HG03558 (cell line): ENCODE data around the gene AK2.
"Not testable (repeated sequence)": the region's sequence is repeated elsewhere in the genome, so short reads cannot be mapped to it uniquely, and the experiment has no call there.

Experiments
- ATAC-seq: cut with Tn5 transposase; IDR thresholded peaks from one replicate; pipeline ENCODE4 v1.9.1; 2021; ENCODE audit warnings: moderate number of reproducible peaks; ENCODE audit not compliant: unreplicated experiment; ENCODE audit errors: extremely low read depth

The AK2 gene

DNA sequence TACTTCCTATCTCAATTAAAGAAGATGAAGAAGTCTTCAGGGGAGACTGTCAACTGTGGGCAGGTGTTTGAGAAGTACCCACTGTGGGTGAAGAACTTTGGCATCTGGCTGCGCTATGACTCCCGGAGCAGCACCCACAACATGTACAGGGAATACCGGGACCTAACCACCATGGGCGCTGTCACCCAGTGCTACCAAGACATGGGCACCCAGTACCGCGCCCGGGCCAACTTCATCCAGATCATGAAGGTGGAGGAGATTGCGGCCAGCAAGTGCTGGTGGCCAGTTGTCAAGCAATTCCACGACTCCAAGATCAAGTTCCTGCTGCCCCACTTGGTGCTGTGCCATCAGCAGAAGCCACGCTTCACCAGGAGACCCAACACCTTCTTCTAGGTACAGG, 56.6 kb downstream of the AK2 start:
- ATAC-seq, result no peak

DNA sequence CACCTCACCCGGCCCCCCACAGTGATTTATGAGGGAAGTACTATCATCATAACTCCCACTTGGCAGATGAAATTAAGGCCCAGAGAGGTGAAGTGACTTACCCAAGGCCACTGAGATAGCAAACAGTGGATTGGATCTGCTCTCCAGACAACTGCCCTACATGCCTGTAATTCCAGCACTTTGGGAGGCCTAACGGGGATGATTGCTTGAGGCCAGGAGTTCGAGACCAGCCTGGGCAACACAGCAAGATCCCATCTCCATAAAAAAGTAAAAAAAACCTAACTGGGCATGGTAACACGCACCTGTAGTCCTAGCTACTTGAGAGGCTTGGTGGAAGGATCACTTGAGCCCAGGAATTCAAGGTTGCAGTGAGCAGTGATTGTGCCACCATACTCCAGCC, 57.8 kb downstream of the AK2 start:
- no peak for ATAC-seq

DNA sequence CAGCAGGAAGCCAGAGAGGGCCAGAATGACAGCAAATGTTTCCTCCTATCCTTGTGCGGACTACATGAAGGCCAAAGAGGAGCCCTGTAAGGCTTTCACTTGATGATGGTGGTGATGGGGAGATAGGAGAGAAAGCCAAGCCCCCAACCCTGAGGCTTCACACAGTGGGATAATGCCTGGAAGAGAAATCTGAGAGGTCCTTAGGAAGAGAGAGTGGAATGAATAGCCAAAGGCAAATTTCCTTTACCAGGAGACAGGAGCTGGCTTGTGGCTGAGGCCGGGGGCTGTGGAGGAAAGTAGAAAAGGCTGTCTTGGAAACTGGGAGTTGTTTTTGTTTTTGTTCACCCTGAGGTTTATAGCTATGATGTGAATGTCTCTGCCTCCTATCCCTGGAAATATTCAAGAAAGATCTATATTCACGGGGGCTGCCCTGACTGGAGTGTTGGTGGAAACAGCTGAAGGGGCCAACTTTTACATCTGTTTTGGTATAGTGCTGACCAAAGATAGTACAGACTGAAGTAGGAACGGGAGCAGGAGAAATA, 59.1 kb downstream of the AK2 start:
- no peak for ATAC-seq

DNA sequence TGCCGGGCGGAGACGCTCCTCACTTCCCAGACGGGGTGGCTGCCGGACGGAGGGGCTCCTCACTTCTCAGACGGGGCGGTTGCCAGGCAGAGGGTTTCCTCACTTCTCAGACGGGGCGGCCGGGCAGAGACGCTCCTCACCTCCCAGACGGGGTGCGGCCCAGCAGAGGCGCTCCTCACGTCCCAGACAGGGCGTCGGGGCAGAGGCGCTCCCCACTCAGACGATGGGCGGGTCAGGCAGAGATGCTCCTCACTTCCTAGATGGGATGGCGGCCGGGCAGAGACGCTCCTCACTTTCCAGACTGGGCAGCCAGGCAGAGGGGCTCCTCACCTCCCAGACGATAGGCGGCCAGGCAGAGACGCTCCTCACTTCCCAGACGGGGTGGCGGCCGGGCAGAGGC, 61.6 kb downstream of the AK2 start:
- not testable (repeated sequence) for ATAC-seq

DNA sequence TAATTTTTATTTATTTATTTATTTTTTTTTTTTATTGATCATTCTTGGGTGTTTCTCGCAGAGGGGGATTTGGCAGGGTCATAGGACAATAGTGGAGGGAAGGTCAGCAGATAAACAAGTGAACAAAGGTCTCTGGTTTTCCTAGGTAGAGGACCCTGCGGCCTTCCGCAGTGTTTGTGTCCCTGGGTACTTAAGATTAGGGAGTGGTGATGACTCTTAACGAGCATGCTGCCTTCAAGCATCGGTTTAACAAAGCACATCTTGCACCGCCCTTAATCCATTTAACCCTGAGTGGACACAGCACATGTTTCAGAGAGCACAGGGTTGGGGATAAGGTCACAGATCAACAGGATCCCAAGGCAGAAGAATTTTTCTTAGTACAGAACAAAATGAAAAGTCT, 63.2 kb downstream of the AK2 start:
- not testable (repeated sequence) for ATAC-seq

DNA sequence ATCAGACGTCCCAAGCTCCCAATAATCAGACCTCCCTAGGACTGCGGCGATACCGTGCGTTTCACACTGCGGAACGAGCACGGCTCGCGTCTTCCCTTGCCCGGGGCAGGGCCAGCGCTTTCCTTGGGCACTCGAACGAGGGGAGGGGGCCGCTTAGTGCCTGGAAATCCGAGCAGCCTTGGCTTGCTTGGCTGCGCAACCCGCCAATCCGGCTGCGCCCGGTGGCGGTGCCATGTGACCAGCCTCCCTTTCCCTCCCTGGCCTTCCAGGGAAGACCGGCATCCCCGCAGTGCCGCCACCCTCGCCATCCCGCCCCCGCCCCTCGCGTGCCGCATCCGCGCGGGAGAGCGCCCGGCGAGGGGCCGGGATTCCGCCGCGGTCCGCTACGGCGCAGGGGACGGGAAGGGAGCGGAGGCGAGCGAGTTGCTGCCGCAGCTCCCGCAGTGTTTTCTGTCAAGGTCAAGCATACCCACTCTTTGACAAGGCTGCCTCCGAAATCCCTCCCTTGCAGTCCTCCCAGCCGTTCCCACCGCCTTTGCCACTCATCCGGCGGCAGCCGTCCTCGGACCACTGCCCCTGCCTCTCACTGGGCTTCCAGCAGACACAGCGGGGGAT, 63.8 kb downstream of the AK2 start:
- no peak for ATAC-seq

DNA sequence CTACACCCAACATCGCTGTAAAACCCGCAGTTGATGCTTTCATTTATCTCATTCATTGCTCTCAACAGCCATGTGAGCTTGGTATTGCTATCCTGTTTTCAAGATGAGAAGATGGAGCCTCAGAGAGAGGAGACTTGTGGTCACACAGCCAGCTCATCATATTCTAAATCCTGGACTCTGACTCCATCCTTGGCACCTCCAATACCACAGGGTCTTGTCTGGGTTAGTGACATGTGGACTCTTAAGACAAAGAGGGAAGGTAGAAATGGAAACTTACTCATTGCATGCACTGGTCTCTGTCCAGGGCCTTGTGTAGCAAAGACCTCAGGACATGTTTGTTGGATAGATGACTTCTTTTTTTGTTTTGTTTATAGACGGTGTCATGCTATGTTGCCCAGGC, 65.1 kb downstream of the AK2 start:
- ATAC-seq, result no peak

DNA sequence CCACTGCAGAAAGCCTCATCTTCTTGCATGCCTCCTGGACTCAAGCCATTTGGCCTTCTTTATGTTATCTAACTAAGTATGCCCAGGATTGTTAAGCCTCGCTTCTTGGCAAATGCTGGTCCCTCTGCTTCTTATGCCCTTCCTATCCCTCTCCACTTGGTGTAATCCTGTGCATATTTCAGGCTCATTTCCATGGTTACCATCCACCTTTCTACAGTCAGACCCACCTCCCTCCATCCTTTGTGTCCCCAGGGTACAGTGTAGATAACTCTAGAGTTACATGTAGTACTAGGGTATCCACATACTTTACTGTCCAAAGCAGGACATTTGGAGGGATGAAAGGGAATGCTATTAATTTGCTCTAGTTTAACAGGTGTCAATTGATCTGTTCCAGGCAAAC, 65.5 kb downstream of the AK2 start:
- no peak for ATAC-seq

DNA sequence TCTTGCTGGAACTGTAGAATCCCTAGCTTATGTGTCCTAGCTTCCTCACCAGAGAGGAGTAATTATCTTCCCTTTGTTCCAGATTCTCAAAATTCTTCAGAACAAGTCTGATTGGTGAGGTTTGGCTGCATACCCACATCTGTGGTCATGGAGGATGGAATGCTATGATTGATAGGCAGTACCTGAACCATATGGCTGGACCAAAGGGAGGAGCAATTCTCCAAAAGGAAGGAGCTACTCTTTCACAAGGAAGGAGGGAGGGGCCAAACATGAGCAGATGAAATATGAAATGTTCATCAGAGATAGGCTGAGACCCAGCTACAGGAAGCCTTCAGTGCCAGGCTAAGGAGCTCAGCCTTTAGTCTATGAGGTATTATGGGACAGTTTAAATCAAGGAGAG, 67.1 kb downstream of the AK2 start:
- no peak for ATAC-seq

DNA sequence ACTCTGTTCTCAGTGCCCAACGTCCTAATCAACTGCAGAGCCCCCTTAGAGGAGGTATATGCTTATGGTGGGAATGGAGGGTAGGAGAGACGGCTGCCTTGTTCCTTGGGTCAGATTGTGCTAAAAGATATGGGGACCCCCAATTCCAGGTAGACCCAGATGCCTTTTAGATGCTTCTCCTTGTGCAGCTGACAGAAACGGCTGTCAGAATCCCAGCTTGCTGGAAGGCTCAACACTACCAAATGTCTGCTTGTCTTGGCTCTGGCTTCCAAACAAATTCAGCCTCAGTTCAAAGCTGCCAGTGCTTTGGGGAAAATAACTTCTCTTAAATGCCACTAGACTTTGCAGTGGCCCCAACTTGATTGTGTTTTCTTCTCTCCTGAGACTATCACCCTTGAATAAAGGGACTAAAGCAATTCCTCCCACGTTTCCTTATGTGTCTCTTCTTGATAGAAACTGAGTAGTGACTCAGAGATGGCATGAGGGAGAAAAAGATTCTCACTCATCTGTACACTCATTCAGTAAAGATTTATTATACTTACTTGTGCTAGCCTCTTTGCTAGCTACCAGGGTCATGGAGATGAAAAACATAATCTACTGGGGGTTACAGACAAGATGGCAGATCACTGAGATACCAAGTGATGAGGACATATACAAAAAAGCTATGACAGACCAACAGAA, 68.7 kb downstream of the AK2 start:
- ATAC-seq, result no peak

DNA sequence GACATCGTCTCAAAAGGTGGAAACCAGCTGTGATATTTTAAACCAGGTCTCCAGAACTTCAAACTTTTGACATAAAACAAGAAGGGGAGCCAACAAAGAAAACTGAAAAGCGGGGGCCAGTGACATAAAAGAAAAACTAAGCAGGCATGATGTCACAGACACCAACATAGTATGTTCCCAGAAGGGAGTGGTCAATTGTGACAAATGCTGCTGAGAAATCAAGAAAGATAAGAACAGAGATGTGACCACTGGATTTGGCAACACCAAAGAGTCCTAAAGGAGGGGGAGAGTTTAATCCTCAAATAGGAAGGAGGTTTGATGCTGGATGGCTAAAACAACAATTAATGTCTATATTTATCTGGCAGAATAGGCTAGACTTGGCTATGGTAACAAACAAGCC, 69.8 kb downstream of the AK2 start:
- no peak for ATAC-seq

DNA sequence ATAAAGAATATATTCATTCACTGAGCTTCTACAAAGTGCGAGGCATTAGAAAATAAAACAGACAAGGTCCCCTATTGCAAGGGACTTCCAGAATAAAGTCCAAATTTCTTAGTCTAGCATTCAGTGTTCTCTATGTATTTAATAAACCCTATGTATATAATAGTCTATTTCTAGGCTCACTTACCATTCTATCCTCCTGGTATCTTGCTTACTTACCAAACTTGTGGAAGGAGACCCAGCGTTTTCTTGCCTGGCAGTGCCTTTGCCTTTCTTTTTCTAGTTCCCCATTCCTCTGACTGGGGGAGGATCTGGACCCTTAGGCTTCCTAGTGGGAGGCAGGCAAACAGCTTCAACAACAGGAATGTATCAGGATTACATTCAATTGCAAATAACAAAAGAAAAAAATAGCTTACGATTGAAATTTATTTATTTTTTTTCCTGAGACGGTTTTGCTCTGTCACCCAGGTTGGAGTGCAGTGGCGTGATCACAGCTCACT, 71.4 kb downstream of the AK2 start:
- no peak for ATAC-seq

DNA sequence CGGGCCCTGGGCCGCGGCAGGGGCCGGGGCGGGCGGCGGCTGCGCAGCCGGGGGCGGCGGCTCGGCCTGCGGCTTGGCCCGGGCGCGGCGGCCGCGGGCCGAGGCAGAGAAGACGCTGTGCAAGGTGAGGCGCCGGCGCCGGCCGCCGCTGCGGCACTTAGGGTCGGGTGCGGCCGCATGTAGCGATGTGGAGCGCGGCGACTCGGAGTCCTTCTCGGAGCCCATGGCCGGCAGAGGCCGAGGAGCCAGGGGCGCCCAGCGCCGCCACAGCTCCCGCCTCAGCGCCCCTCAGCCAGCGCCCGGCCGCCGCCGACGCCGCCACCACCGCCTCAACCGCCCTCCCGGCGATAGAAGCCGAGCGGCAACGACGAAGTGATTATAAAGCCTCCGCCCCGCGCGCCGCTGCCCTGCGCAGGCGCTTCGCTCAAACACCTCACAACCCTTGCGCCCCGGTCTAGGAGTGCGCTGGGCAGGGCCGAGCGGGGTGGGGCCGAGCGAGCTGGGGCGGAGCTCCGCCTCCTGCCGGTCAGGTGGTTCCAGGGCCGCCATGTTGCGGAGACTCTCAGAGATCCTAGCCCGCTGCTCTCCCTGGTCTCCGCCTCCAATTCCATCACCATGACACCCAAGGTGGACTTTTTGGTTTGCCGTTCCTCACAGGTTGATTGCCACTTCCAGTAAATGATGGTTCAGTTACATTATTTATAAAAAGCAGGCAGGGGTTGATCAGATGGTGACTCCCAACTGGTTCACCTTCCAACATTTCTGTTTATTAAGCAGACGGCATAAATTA, 72.0 kb downstream of the AK2 start, which contains the start of gene RNF19B:
RNF19B (minus strand) TSS at position 349 of the 790 bp plus-strand sequence; CDS start at position 225, 124 bp downstream.
- peak; percentile 51 for ATAC-seq

DNA sequence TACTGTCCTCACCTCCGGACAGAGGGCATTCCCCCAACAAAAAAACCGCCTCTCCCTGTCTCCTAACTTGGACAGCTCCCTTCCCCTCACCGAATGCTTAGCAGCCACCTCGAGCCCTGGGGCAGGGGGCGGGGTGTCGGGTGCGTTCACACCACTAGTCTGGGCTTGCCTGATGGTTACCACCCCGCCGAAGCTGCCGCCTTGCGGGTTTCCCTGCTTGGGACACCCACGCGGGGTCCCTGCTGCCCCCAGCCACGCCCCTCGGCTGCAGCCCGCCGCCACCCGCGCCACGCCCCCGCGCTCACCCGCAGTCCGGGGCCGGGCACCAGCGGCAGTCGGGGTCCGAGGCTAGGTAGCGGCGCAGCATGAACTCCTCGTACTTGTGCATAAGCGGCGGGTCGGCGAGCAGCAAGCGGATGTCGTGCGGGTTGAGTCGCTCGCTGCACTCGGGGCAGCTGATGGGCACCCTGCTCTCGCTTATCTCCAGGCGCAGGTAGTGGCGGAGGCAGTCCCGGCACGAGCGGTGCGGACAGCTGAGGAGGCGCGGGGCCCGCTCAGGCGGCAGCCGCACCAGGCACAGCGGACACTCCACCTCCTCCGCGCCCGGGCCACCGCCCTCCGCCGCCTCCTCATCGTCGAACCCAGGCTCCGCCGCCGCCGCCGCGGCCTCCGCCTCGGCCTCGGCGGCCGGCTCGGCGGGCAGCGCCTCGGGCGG, 72.8 kb downstream of the AK2 start:
- peak; percentile 5 for ATAC-seq

DNA sequence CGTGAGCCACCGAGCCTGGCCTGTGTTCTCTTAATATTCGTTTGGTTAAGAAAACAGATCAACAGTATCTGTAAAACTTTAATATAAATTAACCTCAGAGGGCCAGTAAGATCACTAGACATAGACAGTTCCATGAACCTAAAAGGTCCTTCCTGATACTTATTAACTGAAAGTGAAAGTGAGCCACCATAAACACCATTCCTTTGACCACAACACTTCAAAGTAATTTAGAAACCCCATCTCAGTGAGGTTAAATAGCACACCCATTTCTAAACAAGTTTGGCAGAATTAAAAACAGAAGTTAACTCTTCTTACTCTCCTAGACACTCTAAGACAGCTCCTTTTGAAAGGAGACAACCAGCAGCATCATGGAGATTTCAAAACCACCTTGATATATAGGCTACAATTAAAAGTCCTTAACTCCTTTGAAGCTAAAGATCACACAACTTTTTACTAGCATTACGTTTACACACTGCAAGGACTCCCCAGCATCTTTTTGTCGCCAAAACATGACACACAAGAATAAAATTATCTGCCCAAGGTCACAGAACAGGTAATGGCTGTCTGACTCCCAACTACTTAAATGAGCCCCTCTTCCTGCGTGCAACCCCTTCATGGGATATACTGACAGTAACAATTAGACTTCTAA, 74.3 kb downstream of the AK2 start:
- ATAC-seq, result no peak

DNA sequence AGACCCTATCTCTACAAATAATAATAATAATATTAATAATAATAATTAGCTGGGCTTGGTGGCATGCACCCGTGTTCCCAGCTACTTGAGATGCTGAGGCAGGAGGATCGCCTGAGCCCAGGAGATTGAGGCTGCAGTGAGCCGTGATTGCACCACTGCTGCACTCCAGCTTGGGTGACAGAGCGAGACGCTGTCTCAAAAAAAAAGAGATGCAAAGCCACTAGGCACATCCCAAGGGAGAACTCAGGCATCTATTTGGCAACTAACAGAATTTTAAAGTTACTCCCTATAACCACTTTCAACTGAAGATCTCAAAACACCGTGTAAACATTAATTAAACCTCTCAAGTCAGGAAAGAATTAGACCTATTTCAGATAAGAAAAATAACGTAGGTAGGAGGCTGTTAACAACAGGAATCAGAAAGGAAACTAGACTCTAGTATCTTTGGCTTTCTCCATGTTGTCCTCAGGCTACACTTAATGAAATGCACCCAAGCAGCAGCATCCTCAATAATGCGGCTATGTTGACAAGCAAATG, 75.8 kb downstream of the AK2 start:
- ATAC-seq, result no peak

DNA sequence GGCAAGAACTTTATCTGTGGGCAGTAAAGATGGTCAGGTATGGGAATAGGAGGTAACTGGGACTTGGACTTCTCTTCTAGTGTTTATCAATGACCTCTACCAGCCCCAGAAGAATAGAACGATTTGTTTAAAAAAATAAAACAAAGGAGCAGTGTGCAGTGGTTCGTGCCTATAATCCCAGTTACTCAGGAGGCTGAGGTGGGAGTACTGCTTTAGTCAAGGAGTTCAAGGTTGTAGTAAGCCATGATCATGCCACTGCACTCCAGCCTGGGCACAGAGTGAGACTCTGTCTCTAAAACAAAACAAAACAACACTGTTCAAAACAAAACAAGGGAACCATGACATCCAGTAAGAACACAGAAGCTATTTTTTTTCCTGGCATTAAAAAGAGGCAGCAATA, 76.3 kb downstream of the AK2 start:
- no peak for ATAC-seq

DNA sequence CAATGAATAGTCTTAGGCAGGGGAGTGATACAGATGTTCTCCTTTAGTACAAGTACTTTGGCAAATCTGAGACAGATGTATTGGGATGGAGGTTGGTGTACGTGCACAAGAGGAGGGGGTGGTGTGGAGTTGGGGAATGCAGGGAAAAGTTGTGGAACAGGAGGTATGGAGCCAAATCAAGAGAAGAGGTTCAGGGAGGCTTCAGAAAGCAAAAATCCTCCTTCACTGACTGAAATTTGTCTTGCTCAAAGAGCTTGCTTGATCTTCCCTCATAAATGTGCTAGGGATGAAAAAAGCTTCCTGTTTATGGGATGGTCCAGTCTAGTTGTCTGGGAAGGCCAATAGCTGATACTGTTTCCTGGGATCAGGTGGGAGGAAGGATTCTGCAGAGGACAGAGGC, 77.9 kb downstream of the AK2 start:
- ATAC-seq, result no peak
